Keratinocyte (primary cell): ENCODE measurements around the gene GPR37L1. TPM values are rescaled to one million over a fixed set of nuclear protein-coding genes. Genes with fewer than 3 reads are reported as not detected.
A peak's percentile ranks its signal among the peaks of the same experiment; 100 is the strongest.

Source experiments
- DNase-seq: peaks from one replicate; pipeline ENCODE4 v3.0.0-alpha.2; 2011; ENCODE audit warnings: low read depth, missing footprints, low spot score
- FAIRE-seq: peaks from 2 replicates; lab custom pipeline; 2011; peaks lifted over from hg19 to GRCh38; lab: Jason Lieb, UNC
- H2AFZ ChIP-seq: 2 replicates; pipeline ENCODE4 v1.6.0; 2012; ENCODE audit warnings: low read length, control low read depth, inconsistent platforms; ENCODE audit not compliant: control insufficient read depth
- H3K27ac ChIP-seq: 2 replicates; pipeline ENCODE4 v1.5.1; 2011; ENCODE audit warnings: low read length; ENCODE audit not compliant: control insufficient read depth, insufficient read depth
- H3K27me3 ChIP-seq: 3 replicates; pipeline ENCODE4 v1.6.0; 2011; ENCODE audit warnings: low read length; ENCODE audit not compliant: control insufficient read depth, insufficient read depth; ENCODE audit errors: extremely low read depth
- H3K36me3 ChIP-seq, 2 experiments: 2 replicates in 1 of 2; 3 replicates in 1 of 2; pipeline ENCODE4 v1.5.1; 2011; ENCODE audit warnings: low read length in 2 of 2, mild to moderate bottlenecking in 1 of 2; ENCODE audit not compliant: control insufficient read depth in 2 of 2, insufficient read depth in 2 of 2; ENCODE audit errors: extremely low read depth in 1 of 2
- H3K4me1 ChIP-seq: 3 replicates; pipeline ENCODE4 v1.5.1; 2011; ENCODE audit warnings: low read length; ENCODE audit not compliant: control insufficient read depth, insufficient read depth; ENCODE audit errors: extremely low read depth
- H3K4me2 ChIP-seq: 3 replicates; pipeline ENCODE4 v1.6.0; 2011; ENCODE audit warnings: low read depth, low read length; ENCODE audit not compliant: control insufficient read depth, insufficient read depth; ENCODE audit errors: extremely low read depth
- H3K4me3 ChIP-seq, 3 experiments: fragments of 200-600 bp in 1 of 3; sonication (generic) in 1 of 3; 2 replicates in 2 of 3; 3 replicates in 1 of 3; pipeline ENCODE4 v1.5.1; 2011 to 2016; ENCODE audit warnings: low read length in 3 of 3, mild to moderate bottlenecking in 3 of 3, control low read depth in 2 of 3, inconsistent platforms in 1 of 3, low read depth in 1 of 3, mixed read lengths in 1 of 3, mixed run types in 1 of 3, moderate library complexity in 1 of 3; ENCODE audit not compliant: control insufficient read depth in 2 of 3, insufficient read depth in 2 of 3; ENCODE audit errors: extremely low read depth in 1 of 3
- H3K79me2 ChIP-seq: 2 replicates; pipeline ENCODE4 v1.6.0; 2012; ENCODE audit warnings: low read length; ENCODE audit not compliant: control insufficient read depth, insufficient read depth
- H3K9ac ChIP-seq: 3 replicates; pipeline ENCODE4 v1.6.0; 2011; ENCODE audit warnings: low read length; ENCODE audit not compliant: control insufficient read depth, insufficient read depth; ENCODE audit errors: extremely low read depth
- H3K9me1 ChIP-seq: 3 replicates; pipeline ENCODE4 v1.6.0; 2011; ENCODE audit warnings: low read length; ENCODE audit not compliant: control insufficient read depth, insufficient read depth; ENCODE audit errors: extremely low read depth
- H3K9me3 ChIP-seq: 2 replicates; pipeline ENCODE4 v1.5.1; 2012; ENCODE audit warnings: low read depth, low read length; ENCODE audit not compliant: control insufficient read depth
- H4K20me1 ChIP-seq: 3 replicates; pipeline ENCODE4 v1.6.0; 2011; ENCODE audit warnings: low read length; ENCODE audit not compliant: control insufficient read depth, insufficient read depth; ENCODE audit errors: extremely low read depth
- CTCF ChIP-seq, 3 experiments: IDR thresholded peaks in 1 of 3; conservative IDR thresholded peaks in 1 of 3; optimal IDR thresholded peaks in 1 of 3; 2 replicates in 2 of 3; 3 replicates in 1 of 3; pipeline versions ENCODE3 to v1.5.1; 2011; ENCODE audit warnings: low read length in 3 of 3, mild to moderate bottlenecking in 3 of 3, moderate library complexity in 2 of 3, control low read depth in 1 of 3, inconsistent platforms in 1 of 3; ENCODE audit not compliant: insufficient read depth in 2 of 3; ENCODE audit errors: extremely low read depth in 1 of 3
- EZH2 ChIP-seq: IDR thresholded peaks from one replicate; pipeline ENCODE4 v1.6.1; 2012; ENCODE audit warnings: inconsistent platforms, mild to moderate bottlenecking, low read length, moderate library complexity
- dilution Hi-C: fragments of 300-500 bp; cut with MboI; formaldehyde crosslinking; loops from one replicate; pipeline ENCODE4 v1.7.0; 2020; ENCODE audit warnings: low sequenced_read_pairs; ENCODE audit not compliant: extremely low pct_ligation_motif_present
- polyA plus RNA-seq, 5 experiments: library from polyadenylated mRNA; depleted of rRNA in 3 of 5; stranded (reverse) in 3 of 5; stranded (forward) in 1 of 5; unstranded in 1 of 5; fragments of >200 nt; gene quantifications; 1 replicate in 1 of 5; 2 replicates in 3 of 5; 3 replicates in 1 of 5; pipeline versions ENCODE4 v1.2.1 to v1.2.3, GENCODE V29; 2011 to 2012; ENCODE audit warnings: missing spikeins in 2 of 5, low read depth in 1 of 5, low replicate concordance in 1 of 5

The GPR37L1 gene
- polyA plus RNA-seq, 1 donor (not counting 4 experiments of a cell fraction or from before 2014, with no cell fraction given): not detected

DNA sequence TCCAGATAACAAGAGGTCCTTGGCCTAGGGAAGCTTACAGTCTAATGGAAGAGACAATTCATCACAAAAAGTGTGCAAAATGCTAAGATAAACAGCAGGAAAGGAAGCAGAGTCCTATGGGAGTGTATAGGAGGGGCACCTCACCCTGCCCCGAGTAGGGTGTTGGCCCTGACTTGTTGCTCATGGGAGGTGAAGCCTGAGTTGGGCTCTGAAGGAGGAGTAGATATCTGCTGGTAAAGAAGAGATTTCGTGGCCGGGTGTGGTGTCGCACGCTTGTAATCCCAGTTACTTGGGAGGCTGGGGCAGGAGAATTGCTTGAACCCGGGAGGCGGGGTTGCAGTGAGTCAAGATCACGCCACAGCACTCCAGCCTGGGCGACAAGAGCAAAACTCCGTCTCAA is 18.6 kb upstream of the GPR37L1 start:
- FAIRE-seq (no peak), DNase-seq (no peak)
- no peak overlapping the region for H3K27ac ChIP-seq
- no peaks in the 10 kb centered on the region for H3K36me3 ChIP-seq
- dilution Hi-C loops: no loop called here
- H3K9me3 ChIP-seq: no peaks in the 10 kb centered on the region
- no peak overlapping the region for H3K9ac ChIP-seq
- H3K27me3 ChIP-seq: no peaks in the 10 kb centered on the region
- no peaks in the 10 kb centered on the region for H4K20me1 ChIP-seq
- H3K9me1 ChIP-seq: no peaks in the 10 kb centered on the region
- no peak overlapping the region for H2AFZ ChIP-seq
- H3K4me1 ChIP-seq: peaks cover 13% of the 10 kb centered on the region
- no peak overlapping the region for H3K4me3 ChIP-seq
- no peak for TF ChIP-seq EZH2
- no peak for TF ChIP-seq CTCF (optimal IDR thresholded peaks at IDR 0.05 in 1 of 3, IDR thresholded peaks at IDR 0.05 in 1 of 3, conservative IDR thresholded peaks at IDR 0.05 in 1 of 3; ENCODE audit: extremely low read depth in 1 of 3, insufficient read depth in 2 of 3, low read length in 3 of 3)
- H3K79me2 ChIP-seq: no peaks in the 10 kb centered on the region
- H3K4me2 ChIP-seq: no peak overlapping the region

DNA sequence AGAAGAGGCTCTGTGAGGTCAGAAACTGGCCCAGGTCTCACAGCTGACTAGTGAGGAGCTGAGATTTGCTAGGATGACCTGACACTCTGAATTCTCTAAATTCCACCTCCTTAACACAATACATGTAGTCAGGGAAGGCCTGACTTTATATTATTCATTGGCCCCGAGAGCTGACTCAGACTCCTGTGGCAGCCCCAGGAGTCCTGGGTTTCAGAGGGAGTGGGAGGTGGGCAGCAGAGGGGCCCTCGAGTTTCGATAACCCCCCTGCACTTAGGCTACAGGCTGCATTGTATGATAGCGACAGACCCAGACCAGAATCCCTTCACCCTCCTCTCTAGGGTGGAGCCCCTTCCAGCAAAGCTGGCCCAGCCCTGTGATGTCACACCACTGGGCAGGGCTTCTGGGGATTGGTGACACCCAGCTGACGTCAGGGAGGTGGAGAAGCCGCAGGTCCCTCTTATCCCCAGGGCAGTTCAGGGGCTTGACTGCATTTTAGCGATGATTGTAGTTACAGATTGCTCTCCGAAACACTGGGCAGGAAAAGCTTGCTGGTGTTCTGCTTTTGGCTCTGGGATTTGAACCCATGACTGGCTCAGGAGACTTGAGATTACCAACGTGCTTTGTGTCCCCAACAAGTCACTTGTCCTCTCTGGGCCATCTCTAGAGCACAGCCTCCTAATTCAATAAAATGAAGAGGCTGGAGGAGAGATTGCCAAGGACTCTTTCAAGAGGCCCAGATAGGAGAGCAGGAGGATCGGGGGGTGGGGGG is 17.0 kb upstream of the GPR37L1 start:
- Histone ChIP-seq H3K79me2 (no peaks in the 10 kb centered on the region), H3K36me3 (no peaks in the 10 kb centered on the region), H3K9me3 (no peaks in the 10 kb centered on the region), H3K27ac (peak overlapping the region; percentile 36), H3K9ac (peak overlapping the region; percentile 6), H3K27me3 (no peaks in the 10 kb centered on the region), H3K4me1 (peaks cover 13% of the 10 kb centered on the region), H2AFZ (no peak overlapping the region), H3K4me2 (no peak overlapping the region), H4K20me1 (no peaks in the 10 kb centered on the region), H3K9me1 (no peaks in the 10 kb centered on the region), H3K4me3 (no peak overlapping the region)
- no peak for DNase-seq
- FAIRE-seq: no peak
- no peak for TF ChIP-seq CTCF (optimal IDR thresholded peaks at IDR 0.05 in 1 of 3, IDR thresholded peaks at IDR 0.05 in 1 of 3, conservative IDR thresholded peaks at IDR 0.05 in 1 of 3; ENCODE audit: extremely low read depth in 1 of 3, insufficient read depth in 2 of 3, low read length in 3 of 3)
- dilution Hi-C loops: no loop called here
